H9 (cell line): ENCODE data around the gene NPTX1. TPM values are rescaled to one million over a fixed set of nuclear protein-coding genes. Genes with fewer than 3 reads are reported as not detected.

ENCODE experiments used
- DNase-seq: peaks from one replicate; pipeline ENCODE4 v3.0.0-alpha.2; 2017
- H2AFZ ChIP-seq: one replicate; pipeline ENCODE4 v1.6.1; 2013; ENCODE audit warnings: mild to moderate bottlenecking, low read length, control low read depth, moderate library complexity
- H2AK5ac ChIP-seq: 2 replicates; pipeline ENCODE4 v1.6.1; 2013; ENCODE audit warnings: low read length, control low read depth, mixed read lengths; ENCODE audit not compliant: insufficient read length
- H2BK120ac ChIP-seq: one replicate; pipeline ENCODE4 v1.6.1; 2013; ENCODE audit warnings: low read depth, mild to moderate bottlenecking, low read length, control low read depth, inconsistent platforms; ENCODE audit not compliant: poor library complexity, severe bottlenecking
- H2BK12ac ChIP-seq: 2 replicates; pipeline ENCODE4 v1.6.1; 2013; ENCODE audit warnings: low read length, control low read depth, mixed read lengths, low read depth; ENCODE audit not compliant: insufficient read length
- H2BK15ac ChIP-seq: 2 replicates; pipeline ENCODE4 v1.6.1; 2013; ENCODE audit warnings: low read depth, low read length, control low read depth
- H2BK20ac ChIP-seq: one replicate; pipeline ENCODE4 v1.6.1; 2013; ENCODE audit warnings: low read depth, mild to moderate bottlenecking, low read length, control low read depth, inconsistent platforms; ENCODE audit not compliant: poor library complexity, severe bottlenecking
- H2BK5ac ChIP-seq: 2 replicates; pipeline ENCODE4 v1.6.1; 2013; ENCODE audit warnings: low read length, control low read depth, mixed read lengths; ENCODE audit not compliant: insufficient read length
- H3K14ac ChIP-seq: 2 replicates; pipeline ENCODE4 v1.6.1; 2013; ENCODE audit warnings: low read length, control low read depth; ENCODE audit not compliant: insufficient read depth
- H3K18ac ChIP-seq: 2 replicates; pipeline ENCODE4 v1.6.1; 2013; ENCODE audit warnings: low read depth, mild to moderate bottlenecking, mixed read lengths, low read length, control low read depth; ENCODE audit not compliant: insufficient read length
- H3K23ac ChIP-seq: 2 replicates; pipeline ENCODE4 v1.6.1; 2013; ENCODE audit warnings: low read length, control low read depth, mixed read lengths, low read depth; ENCODE audit not compliant: insufficient read length
- H3K23me2 ChIP-seq: 2 replicates; pipeline ENCODE4 v1.6.1; 2013; ENCODE audit warnings: low read depth, mild to moderate bottlenecking, mixed read lengths, low read length, control low read depth; ENCODE audit not compliant: insufficient read length, poor library complexity, severe bottlenecking
- H3K27ac ChIP-seq: 2 replicates; pipeline ENCODE4 v1.5.1; 2013; ENCODE audit warnings: low read length, control low read depth, mixed read lengths, low read depth; ENCODE audit not compliant: insufficient read length
- H3K27me3 ChIP-seq: 2 replicates; pipeline ENCODE4 v1.6.1; 2013; ENCODE audit warnings: low read length, control low read depth, inconsistent platforms; ENCODE audit not compliant: insufficient read depth
- H3K4ac ChIP-seq: 2 replicates; pipeline ENCODE4 v1.6.1; 2013; ENCODE audit warnings: low read depth, mild to moderate bottlenecking, control low read depth, inconsistent platforms, low read length, moderate library complexity
- H3K4me1 ChIP-seq: 2 replicates; pipeline ENCODE4 v1.6.1; 2013; ENCODE audit warnings: low read length, control low read depth, inconsistent platforms; ENCODE audit not compliant: insufficient read depth
- H3K4me2 ChIP-seq: 2 replicates; pipeline ENCODE4 v1.6.1; 2013; ENCODE audit warnings: low read length, control low read depth, mixed read lengths; ENCODE audit not compliant: insufficient read length, insufficient read depth
- H3K56ac ChIP-seq: 2 replicates; pipeline ENCODE4 v1.6.1; 2013; ENCODE audit warnings: low read depth, mild to moderate bottlenecking, mixed read lengths, low read length, control low read depth; ENCODE audit not compliant: insufficient read length
- H3K79me1 ChIP-seq: 2 replicates; pipeline ENCODE4 v1.6.1; 2013; ENCODE audit warnings: low read depth, mild to moderate bottlenecking, moderate library complexity, low read length, control low read depth, inconsistent platforms; ENCODE audit not compliant: insufficient read depth, poor library complexity, severe bottlenecking
- H3K79me2 ChIP-seq: 2 replicates; pipeline ENCODE4 v1.6.1; 2013; ENCODE audit warnings: low read length, control low read depth, inconsistent platforms; ENCODE audit not compliant: insufficient read depth
- H3K9ac ChIP-seq: 2 replicates; pipeline ENCODE4 v1.6.1; 2013; ENCODE audit warnings: low read length, control low read depth, mixed read lengths; ENCODE audit not compliant: insufficient read length; ENCODE audit errors: extremely low read depth
- H3K9me3 ChIP-seq: one replicate; pipeline ENCODE4 v1.6.1; 2013; ENCODE audit warnings: low read depth, low read length, inconsistent platforms; ENCODE audit not compliant: control insufficient read depth
- H3T11ph ChIP-seq: one replicate; pipeline ENCODE4 v1.6.1; 2013; ENCODE audit warnings: mild to moderate bottlenecking, low read length, control low read depth, inconsistent platforms
- H4K20me1 ChIP-seq: one replicate; pipeline ENCODE4 v1.6.1; 2013; ENCODE audit not compliant: control insufficient read depth, insufficient read length, insufficient read depth
- H4K5ac ChIP-seq: 2 replicates; pipeline ENCODE4 v1.6.1; 2013; ENCODE audit warnings: low read depth, mild to moderate bottlenecking, mixed read lengths, low read length, control low read depth; ENCODE audit not compliant: insufficient read length
- H4K8ac ChIP-seq: replicated peaks from 2 replicates; pipeline ENCODE4 v1.6.1; 2013; ENCODE audit warnings: low read length, control low read depth, mixed read lengths, low read depth; ENCODE audit not compliant: insufficient read length
- H4K91ac ChIP-seq: 2 replicates; pipeline ENCODE4 v1.6.1; 2013; ENCODE audit warnings: low read depth, mild to moderate bottlenecking, moderate library complexity, mixed read lengths, low read length, control low read depth; ENCODE audit not compliant: insufficient read length
- H3K27ac Mint-ChIP-seq, 3 experiments: 2 replicates in 2 of 3; 3 replicates in 1 of 3; pipeline ENCODE4 v1.8.0; 2020 to 2021; ENCODE audit warnings: mixed read lengths in 3 of 3, mild to moderate bottlenecking in 1 of 3, moderate library complexity in 1 of 3
- H3K27me3 Mint-ChIP-seq: 2 replicates; pipeline ENCODE4 v1.8.0; 2021; ENCODE audit warnings: low read depth, mild to moderate bottlenecking, moderate library complexity, mixed read lengths
- H3K36me3 Mint-ChIP-seq, 3 experiments: 2 replicates in 2 of 3; 3 replicates in 1 of 3; pipeline ENCODE4 v1.8.0; 2020 to 2021; ENCODE audit warnings: low read depth in 3 of 3, mixed read lengths in 3 of 3; ENCODE audit not compliant: insufficient read depth in 1 of 3
- H3K4me1 Mint-ChIP-seq, 2 experiments: 2 replicates each; pipeline ENCODE4 v1.8.0; 2020; ENCODE audit warnings: mixed read lengths in 2 of 2
- H3K4me3 Mint-ChIP-seq, 2 experiments: 2 replicates in 1 of 2; 3 replicates in 1 of 2; pipeline ENCODE4 v1.8.0; 2020 to 2021; ENCODE audit warnings: mild to moderate bottlenecking in 2 of 2, mixed read lengths in 2 of 2, moderate library complexity in 1 of 2
- H3K9me3 Mint-ChIP-seq, 2 experiments: 2 replicates in 1 of 2; 3 replicates in 1 of 2; pipeline ENCODE4 v1.8.0; 2020; ENCODE audit warnings: mild to moderate bottlenecking in 2 of 2, mixed read lengths in 2 of 2, moderate library complexity in 1 of 2
- CTCF ChIP-seq: fragments of 200-600 bp; sonication (generic); conservative IDR thresholded peaks from 3 replicates; pipeline ENCODE4 v1.8.0; 2021; ENCODE audit warnings: antibody characterized with exemption, mild to moderate bottlenecking
- WGBS: extraction: QIAGEN DNeasy Blood & Tissue Kit; methylation state at CpG from one replicate; pipeline ENCODE4 v1.1.7; 2013; ENCODE audit warnings: missing lambda C conversion rate, low lambda C conversion rate, mixed read lengths; ENCODE audit not compliant: insufficient read length; ENCODE audit errors: extremely low coverage; 5-methylcytosine and 5-hydroxymethylcytosine counted together
- total RNA-seq: library from RNA; stranded (reverse); gene quantifications from 2 replicates; pipeline ENCODE4 v1.2.1, GENCODE V29; 2021

The NPTX1 gene
- total RNA-seq, 1 experiment from 2014 or later, result 20.5 TPM

- Histone ChIP-seq H4K8ac (no peak overlapping the region), H2AFZ (no peak overlapping the region), H2BK120ac (no peak overlapping the region), H3K4me2 (no peak overlapping the region), H3K18ac (no peak overlapping the region), H3K4ac (no peak overlapping the region), H2BK15ac (no peak overlapping the region), H3K9ac (no peak overlapping the region), H2BK5ac (no peak overlapping the region), H3T11ph (no peak overlapping the region), H4K5ac (no peak overlapping the region), H4K20me1 (no peaks in the 10 kb centered on the region), H3K9me3 (no peaks in the 10 kb centered on the region), H2AK5ac (no peak overlapping the region), H3K23ac (no peak overlapping the region), H4K91ac (no peak overlapping the region), H3K79me2 (no peaks in the 10 kb centered on the region), H3K27ac (no peak overlapping the region), H3K23me2 (peaks cover 9% of the 10 kb centered on the region), H3K79me1 (no peaks in the 10 kb centered on the region), H3K14ac (no peak overlapping the region), H3K4me1 (no peaks in the 10 kb centered on the region; the same call in 1 of the 2 replicates), H3K56ac (no peak overlapping the region), H2BK20ac (no peak overlapping the region), H2BK12ac (no peak overlapping the region), H3K27me3 (no peaks in the 10 kb centered on the region; the same call in 1 of the 2 replicates)
- no peak for TF ChIP-seq CTCF
- Mint-ChIP-seq H3K9me3 (no peaks in the 10 kb centered on the region; a peak in 1 of 5 replicates), H3K27me3 (peaks cover 4% of the 10 kb centered on the region), H3K4me3 (no peak overlapping the region), H3K27ac (no peak overlapping the region), H3K36me3 (peaks cover 2 to 12% (median 12%) of the 10 kb centered on the region in 3 experiments; a peak in 3 of 7 replicates), H3K4me1 (peaks cover 5 to 14% of the 10 kb centered on the region in 2 experiments)
- no CpG with 5 or more reads among the region's 11 CpGs for WGBS
- DNase-seq, result no peak
These were observed 57.2 kb downstream of the NPTX1 start for GRCh38 chr17:80419255-80419654.
